ENCODE data around the gene NR2E1.

NR2E1 gene

GRCh38 chr6:108222064-108222463 lies 56.2 kb downstream of the NR2E1 start:
- DNase-seq, result no peak

DNA sequence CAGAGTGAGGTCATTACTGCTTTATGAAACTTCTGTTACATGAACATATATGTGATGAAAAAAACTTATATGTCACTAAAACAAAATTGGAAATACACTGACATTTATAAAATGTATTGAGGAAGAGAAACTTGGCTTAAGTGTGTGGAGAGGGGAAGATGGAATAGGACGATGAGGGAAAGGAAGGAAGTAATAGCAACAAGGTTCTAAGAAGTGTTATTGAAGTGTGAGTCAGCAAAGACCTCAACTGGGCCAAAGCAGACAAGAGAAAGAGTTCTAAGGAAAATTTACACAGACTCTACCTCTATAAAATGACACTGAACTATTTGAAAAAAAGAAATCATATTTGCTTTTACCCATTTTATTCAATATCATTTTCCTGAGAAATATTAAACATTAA lies 56.7 kb downstream of the NR2E1 start:
- DNase-seq, result no peak

GRCh38 chr6:108227290-108227689 lies 61.5 kb downstream of the NR2E1 start:
- DNase-seq, result no peak

- no peak for DNase-seq
Measured at GRCh38 chr6:108228416-108228815, 62.6 kb downstream of the NR2E1 start.

DNA sequence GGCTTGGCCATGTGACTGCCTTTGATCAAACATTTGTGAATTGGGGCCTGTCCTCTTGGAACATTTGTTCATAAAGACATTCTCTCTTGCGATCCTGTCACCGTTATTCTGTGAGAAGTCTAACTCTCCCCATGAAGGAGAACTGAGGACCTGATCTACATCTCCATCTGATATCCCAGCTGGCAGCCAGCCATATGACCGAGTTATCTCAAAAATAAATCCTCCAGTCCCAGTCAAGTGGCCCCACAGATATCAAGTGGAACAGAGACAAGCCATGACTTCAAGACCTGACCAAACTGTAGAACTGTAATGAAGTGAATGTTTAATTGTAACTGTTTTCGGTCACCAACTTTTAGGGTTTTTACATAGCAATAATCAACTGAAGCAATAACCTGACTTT lies 69.3 kb downstream of the NR2E1 start:
- DNase-seq, result no peak

DNA sequence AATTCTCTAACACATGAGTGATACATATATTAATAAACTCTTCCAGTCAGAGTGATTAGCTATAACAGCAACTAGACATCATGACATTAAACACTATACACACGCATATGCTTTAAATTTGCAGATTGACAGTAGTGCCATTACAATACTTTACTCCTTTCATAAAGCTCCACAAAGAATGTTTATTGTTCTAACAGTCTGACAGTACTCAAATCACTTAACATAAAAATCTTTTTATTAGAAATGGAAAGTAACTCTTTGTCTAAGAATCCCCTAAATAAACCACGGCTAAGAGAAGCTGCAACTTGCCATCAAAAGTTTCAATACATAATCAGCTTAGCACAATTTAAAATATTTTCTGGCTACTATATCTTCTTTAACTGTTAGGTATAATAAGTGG lies 71.0 kb downstream of the NR2E1 start:
- DNase-seq, result no peak

DNA sequence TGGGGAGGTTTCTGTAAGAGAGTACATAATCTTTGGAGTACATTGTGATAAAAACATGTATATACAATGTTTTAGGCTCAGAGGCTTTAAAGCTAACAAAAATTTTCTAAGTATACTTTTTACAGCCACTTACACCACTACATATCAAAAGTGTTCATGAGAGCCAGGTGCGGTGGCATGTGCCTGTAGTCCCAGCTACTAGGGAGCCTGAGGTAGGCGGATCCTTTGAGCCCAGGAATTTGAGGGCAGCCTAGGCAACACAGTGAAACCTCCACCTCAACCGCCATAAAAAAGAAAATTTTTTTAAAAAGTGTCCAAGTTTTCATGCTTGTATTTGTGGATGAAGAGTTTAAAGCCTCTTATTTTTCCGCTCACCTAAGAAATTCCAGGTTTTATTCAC lies 72.5 kb downstream of the NR2E1 start:
- no peak for DNase-seq

Data from stimulated activated naive CD4-positive, alpha-beta T cell (primary cell).